Nephron (organoid): ENCODE measurements around the gene PRKAG2.

Experiments used
- H3K27ac Mint-ChIP-seq, 3 experiments: 2 replicates each; pipeline ENCODE4 v1.8.0; 2020; ENCODE audit warnings: mixed read lengths in 3 of 3, mild to moderate bottlenecking in 2 of 3, moderate library complexity in 1 of 3
- H3K27me3 Mint-ChIP-seq: 2 replicates; pipeline ENCODE4 v1.8.0; 2021; ENCODE audit warnings: low read depth, mild to moderate bottlenecking, moderate library complexity, mixed read lengths
- H3K36me3 Mint-ChIP-seq: 2 replicates; pipeline ENCODE4 v1.8.0; 2020; ENCODE audit warnings: low read depth, mixed read lengths
- H3K4me1 Mint-ChIP-seq: 2 replicates; pipeline ENCODE4 v1.8.0; 2020; ENCODE audit warnings: mixed read lengths
- H3K4me3 Mint-ChIP-seq, 3 experiments: 2 replicates each; pipeline ENCODE4 v1.8.0; 2020; ENCODE audit warnings: mild to moderate bottlenecking in 3 of 3, mixed read lengths in 3 of 3, moderate library complexity in 2 of 3
- H3K9me3 Mint-ChIP-seq: 2 replicates; pipeline ENCODE4 v1.8.0; 2020; ENCODE audit warnings: mixed read lengths
- TF ChIP-seq, protein P1 (sequence below), 3 experiments: fragments of 200-600 bp; sonication (generic); IDR thresholded peaks; one replicate each; pipeline ENCODE4 v1.5.0; 2021; ENCODE audit warnings: antibody characterized with exemption in 3 of 3; ENCODE audit not compliant: unreplicated experiment in 3 of 3

Gene PRKAG2

DNA sequence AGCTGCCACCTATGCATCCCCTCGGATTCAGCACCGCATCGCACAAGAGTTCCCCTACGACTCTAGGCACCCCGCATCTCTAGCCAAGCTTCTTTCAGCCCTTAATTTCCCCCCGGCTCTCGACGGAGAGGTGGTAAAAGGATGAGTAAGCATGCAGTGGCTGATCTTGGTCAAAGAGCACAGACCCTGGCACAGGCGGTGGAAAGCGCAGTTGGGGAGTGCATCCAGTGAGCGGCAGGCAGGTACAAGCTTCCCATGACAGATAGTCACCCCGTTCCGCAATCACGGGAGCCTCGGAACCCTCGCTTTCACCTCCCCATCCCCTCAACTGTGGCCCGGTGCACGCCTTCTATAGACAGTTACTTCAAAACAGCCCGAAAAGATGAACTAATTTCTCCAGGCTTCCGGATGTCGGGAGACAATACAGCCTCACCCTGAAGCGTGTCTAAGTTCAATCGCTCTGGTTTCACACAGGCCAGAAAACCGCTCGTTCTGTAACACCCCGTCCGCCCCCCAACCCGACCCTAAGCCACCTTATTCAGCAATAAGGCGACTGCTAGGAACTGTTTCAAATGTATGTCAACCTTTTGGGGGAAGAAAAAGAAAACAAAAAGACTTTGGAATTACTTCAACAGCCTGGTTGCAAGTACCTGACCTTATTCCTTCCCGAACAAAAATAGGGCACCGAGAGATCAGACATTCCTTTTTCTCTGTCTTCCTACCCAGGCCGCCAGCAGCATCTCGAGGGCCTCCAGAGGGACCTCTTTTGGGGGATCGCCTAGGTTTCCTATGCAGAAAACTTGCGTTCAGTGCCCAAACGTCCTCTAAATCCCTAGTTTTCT is 358.6 kb downstream of the PRKAG2 start:
- Mint-ChIP-seq H3K36me3 (peaks cover 20% of the 10 kb centered on the region), H3K27ac (peak overlapping the region; percentile 96 to 97 (median 96)), H3K9me3 (peaks cover 13% of the 10 kb centered on the region), H3K4me3 (peak overlapping the region; percentile 89 to 99 (median 94)), H3K27me3 (no peaks in the 10 kb centered on the region), H3K4me1 (peaks cover 27% of the 10 kb centered on the region)
- TF ChIP-seq, protein P1, sequence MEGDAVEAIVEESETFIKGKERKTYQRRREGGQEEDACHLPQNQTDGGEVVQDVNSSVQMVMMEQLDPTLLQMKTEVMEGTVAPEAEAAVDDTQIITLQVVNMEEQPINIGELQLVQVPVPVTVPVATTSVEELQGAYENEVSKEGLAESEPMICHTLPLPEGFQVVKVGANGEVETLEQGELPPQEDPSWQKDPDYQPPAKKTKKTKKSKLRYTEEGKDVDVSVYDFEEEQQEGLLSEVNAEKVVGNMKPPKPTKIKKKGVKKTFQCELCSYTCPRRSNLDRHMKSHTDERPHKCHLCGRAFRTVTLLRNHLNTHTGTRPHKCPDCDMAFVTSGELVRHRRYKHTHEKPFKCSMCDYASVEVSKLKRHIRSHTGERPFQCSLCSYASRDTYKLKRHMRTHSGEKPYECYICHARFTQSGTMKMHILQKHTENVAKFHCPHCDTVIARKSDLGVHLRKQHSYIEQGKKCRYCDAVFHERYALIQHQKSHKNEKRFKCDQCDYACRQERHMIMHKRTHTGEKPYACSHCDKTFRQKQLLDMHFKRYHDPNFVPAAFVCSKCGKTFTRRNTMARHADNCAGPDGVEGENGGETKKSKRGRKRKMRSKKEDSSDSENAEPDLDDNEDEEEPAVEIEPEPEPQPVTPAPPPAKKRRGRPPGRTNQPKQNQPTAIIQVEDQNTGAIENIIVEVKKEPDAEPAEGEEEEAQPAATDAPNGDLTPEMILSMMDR (IDR thresholded peaks at IDR 0.05; ENCODE audit: unreplicated experiment in 3 of 3): no peak

DNA sequence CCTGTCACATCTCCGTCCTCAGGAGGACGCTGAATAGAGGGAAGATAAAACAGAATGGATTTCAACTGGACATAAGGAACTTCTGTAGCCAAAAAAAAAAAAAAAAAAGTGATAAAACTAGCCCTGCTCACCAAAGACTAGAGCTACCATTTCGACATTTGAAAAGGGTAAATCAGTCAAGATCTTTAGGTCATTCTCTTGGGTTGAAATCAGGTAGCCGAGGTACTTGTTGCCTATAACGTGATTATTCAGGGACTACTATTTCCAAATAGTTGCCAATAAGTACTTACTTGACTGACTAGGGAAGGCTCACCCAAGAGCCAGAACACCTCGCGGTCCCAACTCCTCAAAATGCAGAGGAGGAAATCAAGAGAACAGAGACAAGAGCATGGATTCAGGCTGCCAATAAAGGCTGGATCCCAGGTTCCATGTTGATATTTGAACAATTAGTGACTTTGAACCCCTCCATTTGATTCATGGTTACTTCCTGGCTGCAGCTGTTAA is 359.3 kb downstream of the PRKAG2 start:
- peaks cover 25% of the 10 kb centered on the region for H3K36me3 Mint-ChIP-seq
- H3K4me1 Mint-ChIP-seq: peaks cover 27% of the 10 kb centered on the region
- H3K4me3 Mint-ChIP-seq: peak overlapping the region; percentile 89 to 99 (median 94)
- TF ChIP-seq, protein P1 (IDR thresholded peaks at IDR 0.05; ENCODE audit: unreplicated experiment in 3 of 3): no peak
- H3K27me3 Mint-ChIP-seq: no peaks in the 10 kb centered on the region
- H3K27ac Mint-ChIP-seq: peak overlapping the region; percentile 96 to 97 (median 96)
- H3K9me3 Mint-ChIP-seq: peaks cover 17% of the 10 kb centered on the region

DNA sequence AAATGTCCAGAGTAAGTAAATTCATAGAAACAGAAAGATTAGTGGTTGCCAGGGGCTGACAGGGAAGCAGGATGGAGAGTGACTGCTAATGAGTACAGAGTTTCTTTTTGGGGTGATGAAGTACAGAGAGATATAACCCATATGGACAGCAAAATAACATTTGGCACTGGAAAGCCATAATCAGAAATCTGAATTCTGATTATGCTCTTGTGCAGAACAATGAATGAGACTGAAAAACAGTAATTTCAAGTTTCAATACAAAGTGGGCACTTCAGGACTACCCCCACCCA is 361.7 kb downstream of the PRKAG2 start:
- H3K27ac Mint-ChIP-seq: peak overlapping the region in 1 of 3 experiments; percentile 5
- no peaks in the 10 kb centered on the region for H3K27me3 Mint-ChIP-seq
- peaks cover 38% of the 10 kb centered on the region for H3K4me1 Mint-ChIP-seq
- TF ChIP-seq, protein P1 (IDR thresholded peaks at IDR 0.05; ENCODE audit: unreplicated experiment in 3 of 3): no peak
- peaks cover 17% of the 10 kb centered on the region for H3K9me3 Mint-ChIP-seq
- peak overlapping the region; percentile 25 to 55 (median 51) for H3K4me3 Mint-ChIP-seq
- peaks cover 31% of the 10 kb centered on the region for H3K36me3 Mint-ChIP-seq

DNA sequence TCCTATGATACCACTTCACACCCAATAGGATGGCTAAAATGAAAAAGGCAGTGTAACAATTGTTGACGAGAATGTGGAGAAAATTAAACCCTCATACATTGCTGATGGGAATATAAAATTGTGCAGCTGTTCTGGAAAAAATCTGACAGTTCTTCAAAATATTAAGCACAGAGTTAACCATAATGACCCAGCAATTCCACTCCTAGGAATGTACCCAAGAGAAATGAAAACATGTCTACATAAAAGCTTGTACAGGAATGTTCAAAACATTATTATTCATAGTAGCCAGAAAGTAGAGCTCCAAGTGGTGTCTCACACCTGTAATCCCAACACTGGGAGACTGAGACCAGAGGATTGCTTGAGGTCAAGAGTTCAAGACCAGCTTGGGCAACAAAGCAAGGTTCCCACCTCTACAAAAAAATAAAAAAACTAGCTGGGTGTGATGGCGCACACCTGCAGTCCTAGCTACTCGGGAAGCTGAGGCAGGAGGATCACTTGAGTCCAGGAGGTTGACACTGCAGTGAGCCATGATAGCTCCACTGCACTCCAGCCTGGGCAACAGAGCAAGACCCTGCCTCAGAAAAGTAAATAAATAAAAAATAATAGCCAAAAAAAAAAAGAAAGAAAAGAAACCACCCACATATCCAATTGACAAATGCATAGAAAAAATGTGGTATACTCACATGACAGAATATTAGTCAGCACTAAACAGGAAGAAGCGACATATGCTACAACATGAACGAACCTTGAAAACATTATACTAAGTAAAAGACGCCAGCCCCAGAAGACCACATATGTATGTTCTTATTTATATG is 362.2 kb downstream of the PRKAG2 start:
- Mint-ChIP-seq H3K27ac (peak overlapping the region in 1 of 3 experiments; percentile 5), H3K4me3 (peak overlapping the region; percentile 25 to 55 (median 51)), H3K9me3 (peaks cover 17% of the 10 kb centered on the region), H3K36me3 (peaks cover 31% of the 10 kb centered on the region), H3K27me3 (no peaks in the 10 kb centered on the region), H3K4me1 (peaks cover 44% of the 10 kb centered on the region)
- TF ChIP-seq, protein P1 (IDR thresholded peaks at IDR 0.05; ENCODE audit: unreplicated experiment in 3 of 3): no peak

DNA sequence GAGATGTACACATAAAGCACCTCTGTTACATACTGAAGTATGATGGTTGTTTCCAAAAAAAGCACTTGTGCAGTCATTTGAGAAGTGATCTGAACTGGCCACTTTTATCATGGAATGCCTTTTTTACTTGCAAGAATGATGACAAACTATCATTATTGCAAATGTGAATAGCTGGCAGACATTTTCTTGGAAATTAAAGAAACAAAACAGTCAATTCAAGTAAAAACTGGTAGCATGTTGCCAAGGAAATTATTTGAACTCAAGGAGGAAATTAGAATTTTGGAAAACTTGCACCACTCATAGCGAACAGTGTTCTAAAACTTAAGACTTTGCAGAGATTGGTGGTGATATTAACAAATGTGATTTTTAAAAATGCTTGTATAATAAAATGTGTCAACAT is 363.8 kb downstream of the PRKAG2 start:
- Mint-ChIP-seq H3K36me3 (peaks cover 31% of the 10 kb centered on the region), H3K4me1 (peaks cover 55% of the 10 kb centered on the region)
- TF ChIP-seq, protein P1 (IDR thresholded peaks at IDR 0.05; ENCODE audit: unreplicated experiment in 3 of 3): no peak

More for the DNA sequence above, 363.8 kb downstream of the PRKAG2 start:
- Mint-ChIP-seq H3K27ac (no peak overlapping the region), H3K4me3 (no peak overlapping the region), H3K27me3 (no peaks in the 10 kb centered on the region), H3K9me3 (peaks cover 17% of the 10 kb centered on the region)
